Uterus (tissue), 2 donors: ENCODE measurements around the gene PSG4.

Experiments
- POLR2A ChIP-seq, 2 donors: fragments of 450-650 bp; IDR thresholded peaks; one replicate each; pipeline ENCODE4 v1.6.1; 2016; ENCODE audit warnings: antibody characterized with exemption in 2 of 2, mild to moderate bottlenecking in 1 of 2, moderate library complexity in 1 of 2
- TF ChIP-seq, protein P1 (sequence below), 4 experiments: fragments of 200-600 bp in 2 of 4; fragments of 450-650 bp in 2 of 4; sonication (generic) in 2 of 4; IDR thresholded peaks; one replicate each; pipeline ENCODE4 v1.5.1; 2016 to 2019; ENCODE audit warnings: antibody characterized with exemption in 4 of 4, mild to moderate bottlenecking in 2 of 4, moderate library complexity in 1 of 4

DNA sequence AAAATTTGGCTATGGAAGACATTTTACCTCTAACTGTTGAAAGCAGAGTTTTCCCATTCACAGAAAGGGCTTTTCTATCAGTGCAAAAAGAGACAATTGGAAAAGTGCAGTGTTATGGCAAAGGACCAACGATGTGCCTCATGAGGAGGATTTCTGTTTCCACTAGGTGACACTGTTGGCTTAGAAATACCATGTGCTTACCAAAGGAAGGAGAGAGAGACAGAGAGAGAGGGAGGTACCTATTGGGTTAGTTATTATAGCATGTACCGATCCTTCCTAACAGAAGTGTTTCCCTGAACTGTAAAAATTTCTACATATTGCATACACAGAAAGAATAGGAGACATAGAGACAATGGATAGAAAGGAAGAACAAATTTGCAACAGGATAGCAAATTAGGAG is 23.9 kb upstream of the PSG4 start:
- TF ChIP-seq, protein P1, sequence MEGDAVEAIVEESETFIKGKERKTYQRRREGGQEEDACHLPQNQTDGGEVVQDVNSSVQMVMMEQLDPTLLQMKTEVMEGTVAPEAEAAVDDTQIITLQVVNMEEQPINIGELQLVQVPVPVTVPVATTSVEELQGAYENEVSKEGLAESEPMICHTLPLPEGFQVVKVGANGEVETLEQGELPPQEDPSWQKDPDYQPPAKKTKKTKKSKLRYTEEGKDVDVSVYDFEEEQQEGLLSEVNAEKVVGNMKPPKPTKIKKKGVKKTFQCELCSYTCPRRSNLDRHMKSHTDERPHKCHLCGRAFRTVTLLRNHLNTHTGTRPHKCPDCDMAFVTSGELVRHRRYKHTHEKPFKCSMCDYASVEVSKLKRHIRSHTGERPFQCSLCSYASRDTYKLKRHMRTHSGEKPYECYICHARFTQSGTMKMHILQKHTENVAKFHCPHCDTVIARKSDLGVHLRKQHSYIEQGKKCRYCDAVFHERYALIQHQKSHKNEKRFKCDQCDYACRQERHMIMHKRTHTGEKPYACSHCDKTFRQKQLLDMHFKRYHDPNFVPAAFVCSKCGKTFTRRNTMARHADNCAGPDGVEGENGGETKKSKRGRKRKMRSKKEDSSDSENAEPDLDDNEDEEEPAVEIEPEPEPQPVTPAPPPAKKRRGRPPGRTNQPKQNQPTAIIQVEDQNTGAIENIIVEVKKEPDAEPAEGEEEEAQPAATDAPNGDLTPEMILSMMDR (IDR thresholded peaks at IDR 0.05): no peak
- TF ChIP-seq POLR2A (IDR thresholded peaks at IDR 0.05): no peak
